Right renal cortex interstitium (tissue), 3 donors: ENCODE results near the gene SULT1A1. TPM values are rescaled to one million over a fixed set of nuclear protein-coding genes. Genes with fewer than 3 reads are reported as not detected.
"Not testable (repeated sequence)": the region's sequence is repeated elsewhere in the genome, so short reads cannot be mapped to it uniquely, and the experiment has no call there.

Source experiments
- DNase-seq, 3 donors: peaks; one replicate each; pipeline ENCODE4 v3.0.0-alpha.2; 2013; ENCODE audit warnings: low read depth in 3 of 3, low spot score in 2 of 3
- polyA plus RNA-seq, 3 donors: library from polyadenylated mRNA; unstranded; fragments of 120-200 nt; gene quantifications; one replicate each; pipeline ENCODE4 v1.2.1, GENCODE V29; 2013; ENCODE audit not compliant: insufficient read length in 3 of 3

SULT1A1 gene
- polyA plus RNA-seq, 3 donors, result 17.8 to 22.4 (median 20.6) TPM

- DNase-seq, result no peak
Observed at GRCh38 chr16:28592511-28592910, 17.3 kb downstream of the SULT1A1 start.

- no peak for DNase-seq
Observed at GRCh38 chr16:28591355-28591754, 18.5 kb downstream of the SULT1A1 start.

- DNase-seq, result no peak
Observed at GRCh38 chr16:28590384-28591340, 19.2 kb downstream of the SULT1A1 start.

GRCh38 chr16:28589930-28590329 lies 19.9 kb downstream of the SULT1A1 start:
- DNase-seq, result no peak

GRCh38 chr16:28589069-28589468 lies 20.8 kb downstream of the SULT1A1 start:
- no peak for DNase-seq

- no peak for DNase-seq
Observed at GRCh38 chr16:28587386-28587785, 22.5 kb downstream of the SULT1A1 start.

- DNase-seq, result no peak
Observed at GRCh38 chr16:28586466-28586865, 23.4 kb downstream of the SULT1A1 start.

GRCh38 chr16:28585674-28586073 lies 24.2 kb downstream of the SULT1A1 start:
- DNase-seq, result no peak

- DNase-seq, result no peak
Observed at GRCh38 chr16:28580726-28581315, 29.0 kb downstream of the SULT1A1 start.

GRCh38 chr16:28575446-28576109 lies 34.3 kb downstream of the SULT1A1 start:
- no peak for DNase-seq

GRCh38 chr16:28574925-28575324 lies 34.9 kb downstream of the SULT1A1 start:
- no peak for DNase-seq

- no peak for DNase-seq
Observed at GRCh38 chr16:28573738-28574718, 35.8 kb downstream of the SULT1A1 start.

- DNase-seq, result peak in 2 of 3 donors; percentile 44 to 72
Observed at GRCh38 chr16:28572696-28573510, 36.9 kb downstream of the SULT1A1 start.

GRCh38 chr16:28569968-28570752 lies 39.7 kb downstream of the SULT1A1 start:
- DNase-seq, result no peak

GRCh38 chr16:28569021-28569420 lies 40.8 kb downstream of the SULT1A1 start:
- DNase-seq, result no peak

- DNase-seq, result no peak
Observed at GRCh38 chr16:28567292-28567691, 42.6 kb downstream of the SULT1A1 start.

GRCh38 chr16:28566233-28566925 lies 43.5 kb downstream of the SULT1A1 start:
- DNase-seq, result not testable (repeated sequence)

GRCh38 chr16:28563218-28563617 lies 46.6 kb downstream of the SULT1A1 start:
- no peak for DNase-seq
